ELF-1 (cell line): ENCODE results near the gene NOX5.

Source experiments
- DNase-seq: peaks from one replicate; pipeline ENCODE4 v3.0.0-alpha.2; 2016; ENCODE audit warnings: low read depth, low spot score

NOX5 gene

GRCh38 chr15:69080295-69081248 is 66.1 kb downstream of the NOX5 start:
- DNase-seq, result peak; percentile 69

- DNase-seq, result peak; percentile 70
Observed at GRCh38 chr15:69081310-69082004, 67.0 kb downstream of the NOX5 start.

GRCh38 chr15:69082021-69082502 is 67.6 kb downstream of the NOX5 start:
- DNase-seq, result no peak

GRCh38 chr15:69082554-69082953 is 68.1 kb downstream of the NOX5 start:
- DNase-seq, result no peak

- DNase-seq, result no peak
Observed at GRCh38 chr15:69084404-69085030, 70.0 kb downstream of the NOX5 start.

GRCh38 chr15:69085325-69086081 is 71.0 kb downstream of the NOX5 start:
- DNase-seq, result no peak

GRCh38 chr15:69086427-69087204 is 72.1 kb downstream of the NOX5 start:
- peak; percentile 64 for DNase-seq

GRCh38 chr15:69087366-69087976 is 73.0 kb downstream of the NOX5 start:
- peak; percentile 56 for DNase-seq

GRCh38 chr15:69088300-69088965 is 73.9 kb downstream of the NOX5 start:
- no peak for DNase-seq

GRCh38 chr15:69089258-69089657 is 74.8 kb downstream of the NOX5 start:
- DNase-seq, result no peak

GRCh38 chr15:69090197-69090948 is 75.9 kb downstream of the NOX5 start:
- peak; percentile 50 for DNase-seq

- DNase-seq, result no peak
Observed at GRCh38 chr15:69091654-69092053, 77.2 kb downstream of the NOX5 start.

GRCh38 chr15:69092159-69092558 is 77.7 kb downstream of the NOX5 start:
- no peak for DNase-seq

GRCh38 chr15:69093127-69093526 is 78.6 kb downstream of the NOX5 start:
- DNase-seq, result peak; percentile 67

GRCh38 chr15:69093614-69094013 is 79.1 kb downstream of the NOX5 start:
- no peak for DNase-seq

GRCh38 chr15:69094124-69094921 is 79.8 kb downstream of the NOX5 start:
- DNase-seq, result peak; percentile 79

GRCh38 chr15:69095274-69095673 is 80.8 kb downstream of the NOX5 start:
- no peak for DNase-seq

GRCh38 chr15:69096196-69096595 is 81.7 kb downstream of the NOX5 start:
- no peak for DNase-seq
